Uterus (tissue), 4 donors: Measurements from ENCODE around the gene ZFP1. TPM values are rescaled to one million over a fixed set of nuclear protein-coding genes. Genes with fewer than 3 reads are reported as not detected.
A peak's percentile ranks its signal among the peaks of the same experiment; 100 is the strongest.
"Not testable (repeated sequence)": the region's sequence is repeated elsewhere in the genome, so short reads cannot be mapped to it uniquely, and the experiment has no call there.

ENCODE experiments used
- DNase-seq, 2 donors: peaks; one replicate each; pipeline ENCODE4 v3.0.0-alpha.2; 2019 to 2020
- H3K27ac ChIP-seq, 2 donors: fragments of 200-600 bp; sonication (generic); 1 replicate in 1 of 2; 2 replicates in 1 of 2; pipeline ENCODE4 v1.5.1; 2016 to 2018
- H3K27me3 ChIP-seq, 2 donors: fragments of 200-600 bp; sonication (generic); one replicate each; pipeline ENCODE4 v1.5.1; 2018 to 2019; ENCODE audit warnings: control low read depth in 1 of 2
- H3K36me3 ChIP-seq, 2 donors: fragments of 200-600 bp; sonication (generic); one replicate each; pipeline ENCODE4 v1.5.1; 2019; ENCODE audit warnings: control low read depth in 1 of 2
- H3K4me1 ChIP-seq, 2 donors: fragments of 200-600 bp; sonication (generic); one replicate each; pipeline ENCODE4 v1.5.1; 2018 to 2019; ENCODE audit warnings: control low read depth in 1 of 2
- H3K4me3 ChIP-seq, 2 donors: fragments of 200-600 bp; sonication (generic); 1 replicate in 1 of 2; 2 replicates in 1 of 2; pipeline ENCODE4 v1.5.1; 2018 to 2019; ENCODE audit warnings: mild to moderate bottlenecking in 1 of 2
- H3K9me3 ChIP-seq, 2 donors: fragments of 200-600 bp; sonication (generic); one replicate each; pipeline ENCODE4 v1.5.1; 2019; ENCODE audit warnings: control low read depth in 1 of 2
- POLR2A ChIP-seq, 2 donors: fragments of 450-650 bp; IDR thresholded peaks; one replicate each; pipeline ENCODE4 v1.6.1; 2016; ENCODE audit warnings: antibody characterized with exemption in 2 of 2, mild to moderate bottlenecking in 1 of 2, moderate library complexity in 1 of 2
- intact Hi-C: fragments of 100-400 bp; cut with DNase I; formaldehyde crosslinking; loops from one replicate; pipeline ENCODE4 v1.15.1; 2023; ENCODE audit warnings: low total_unique reads
- total RNA-seq, 4 donors: library from RNA; depleted of rRNA in 3 of 4; stranded (reverse); fragments of >200 nt in 3 of 4; gene quantifications; one replicate each; pipeline versions ENCODE4 v1.1.0 to v1.2.4, GENCODE V29; 2014 to 2023
- TF ChIP-seq, protein P1 (sequence below), 4 experiments: fragments of 200-600 bp in 2 of 4; fragments of 450-650 bp in 2 of 4; sonication (generic) in 2 of 4; IDR thresholded peaks; one replicate each; pipeline ENCODE4 v1.5.1; 2016 to 2019; ENCODE audit warnings: antibody characterized with exemption in 4 of 4, mild to moderate bottlenecking in 2 of 4, moderate library complexity in 1 of 4
- donor health status: DM: yes; HTN: yes; CAD: no.

ZFP1 gene
- total RNA-seq, 4 donors from 2014 or later = 5.9 to 39.7 (median 16.2) TPM

GRCh38 chr16:75127713-75128415 lies 20.5 kb upstream of the ZFP1 start:
- DNase-seq = no peak
- Histone ChIP-seq H3K4me1 (no peaks in the 10 kb centered on the region), H3K27me3 (no peaks in the 10 kb centered on the region), H3K36me3 (no peaks in the 10 kb centered on the region), H3K9me3 (no peaks in the 10 kb centered on the region), H3K4me3 (no peak overlapping the region), H3K27ac (no peak overlapping the region)
- intact Hi-C loops = no loop called here
- TF ChIP-seq, protein P1, sequence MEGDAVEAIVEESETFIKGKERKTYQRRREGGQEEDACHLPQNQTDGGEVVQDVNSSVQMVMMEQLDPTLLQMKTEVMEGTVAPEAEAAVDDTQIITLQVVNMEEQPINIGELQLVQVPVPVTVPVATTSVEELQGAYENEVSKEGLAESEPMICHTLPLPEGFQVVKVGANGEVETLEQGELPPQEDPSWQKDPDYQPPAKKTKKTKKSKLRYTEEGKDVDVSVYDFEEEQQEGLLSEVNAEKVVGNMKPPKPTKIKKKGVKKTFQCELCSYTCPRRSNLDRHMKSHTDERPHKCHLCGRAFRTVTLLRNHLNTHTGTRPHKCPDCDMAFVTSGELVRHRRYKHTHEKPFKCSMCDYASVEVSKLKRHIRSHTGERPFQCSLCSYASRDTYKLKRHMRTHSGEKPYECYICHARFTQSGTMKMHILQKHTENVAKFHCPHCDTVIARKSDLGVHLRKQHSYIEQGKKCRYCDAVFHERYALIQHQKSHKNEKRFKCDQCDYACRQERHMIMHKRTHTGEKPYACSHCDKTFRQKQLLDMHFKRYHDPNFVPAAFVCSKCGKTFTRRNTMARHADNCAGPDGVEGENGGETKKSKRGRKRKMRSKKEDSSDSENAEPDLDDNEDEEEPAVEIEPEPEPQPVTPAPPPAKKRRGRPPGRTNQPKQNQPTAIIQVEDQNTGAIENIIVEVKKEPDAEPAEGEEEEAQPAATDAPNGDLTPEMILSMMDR (IDR thresholded peaks at IDR 0.05) = no peak
- no peak for TF ChIP-seq POLR2A (IDR thresholded peaks at IDR 0.05)

- H3K27ac ChIP-seq, H3K27me3 ChIP-seq, intact Hi-C loops, H3K4me3 ChIP-seq, H3K36me3 ChIP-seq, H3K9me3 ChIP-seq, H3K4me1 ChIP-seq, DNase-seq: not testable (repeated sequence)
These were observed 18.7 kb upstream of the ZFP1 start for GRCh38 chr16:75129421-75130149.

GRCh38 chr16:75130150-75130771 lies 18.1 kb upstream of the ZFP1 start:
- H3K4me3 ChIP-seq = no peak overlapping the region
- H3K27ac ChIP-seq = no peak overlapping the region
- no peak for DNase-seq
- H3K4me1 ChIP-seq = no peaks in the 10 kb centered on the region
- intact Hi-C loops = no loop called here
- no peaks in the 10 kb centered on the region for H3K27me3 ChIP-seq
- TF ChIP-seq, protein P1 (IDR thresholded peaks at IDR 0.05) = peak in 2 of 4 experiments; percentile 21 to 33
- TF ChIP-seq POLR2A (IDR thresholded peaks at IDR 0.05) = no peak
- H3K36me3 ChIP-seq = no peaks in the 10 kb centered on the region
- no peaks in the 10 kb centered on the region for H3K9me3 ChIP-seq

- TF ChIP-seq, protein P1 (IDR thresholded peaks at IDR 0.05) = no peak
- no peak for TF ChIP-seq POLR2A (IDR thresholded peaks at IDR 0.05)
- no peak for DNase-seq
- intact Hi-C loops = no loop called here
- Histone ChIP-seq H3K4me3 (no peak overlapping the region), H3K4me1 (no peaks in the 10 kb centered on the region), H3K9me3 (no peaks in the 10 kb centered on the region), H3K27ac (no peak overlapping the region), H3K27me3 (no peaks in the 10 kb centered on the region), H3K36me3 (no peaks in the 10 kb centered on the region)
These were observed 17.2 kb upstream of the ZFP1 start for GRCh38 chr16:75131081-75131480.

GRCh38 chr16:75138233-75138632 lies 10.1 kb upstream of the ZFP1 start:
- Histone ChIP-seq H3K36me3 (no peaks in the 10 kb centered on the region), H3K4me3 (no peak overlapping the region)

More at GRCh38 chr16:75138233-75138632, 10.1 kb upstream of the ZFP1 start:
- Histone ChIP-seq H3K27ac (no peak overlapping the region), H3K4me1 (no peaks in the 10 kb centered on the region), H3K9me3 (no peaks in the 10 kb centered on the region), H3K27me3 (no peaks in the 10 kb centered on the region)
- no peak for DNase-seq
- TF ChIP-seq, protein P1 (IDR thresholded peaks at IDR 0.05) = no peak
- no peak for TF ChIP-seq POLR2A (IDR thresholded peaks at IDR 0.05)
- intact Hi-C loops = no loop called here
